Tongue (tissue), 2 donors: ENCODE data around the gene SYVN1. TPM values are rescaled to one million over a fixed set of nuclear protein-coding genes. Genes with fewer than 3 reads are reported as not detected.
A peak's percentile ranks its signal among the peaks of the same experiment; 100 is the strongest.
"Not testable (repeated sequence)": the region's sequence is repeated elsewhere in the genome, so short reads cannot be mapped to it uniquely, and the experiment has no call there.

Experiments
- DNase-seq: peaks from one replicate; pipeline ENCODE4 v3.0.0-alpha.2; 2015
- total RNA-seq: library from RNA; depleted of rRNA; stranded (reverse); fragments of >200 nt; gene quantifications from one replicate; pipeline ENCODE4 v1.2.3, GENCODE V29; 2014

Gene SYVN1
- total RNA-seq, 1 donor from 2014 or later: 16.4 TPM

- DNase-seq: no peak
These were observed 17.1 kb upstream of the SYVN1 start for GRCh38 chr11:65151331-65151899.

- peak; percentile 84 for DNase-seq
These were observed 16.4 kb upstream of the SYVN1 start for GRCh38 chr11:65150509-65151299.

- not testable (repeated sequence) for DNase-seq
These were observed 15.8 kb upstream of the SYVN1 start for GRCh38 chr11:65150131-65150508.

GRCh38 chr11:65148657-65149056, 14.3 kb upstream of the SYVN1 start:
- no peak for DNase-seq

GRCh38 chr11:65147352-65148075, 13.2 kb upstream of the SYVN1 start:
- DNase-seq: no peak

- DNase-seq: no peak
These were observed 7.7 kb upstream of the SYVN1 start for GRCh38 chr11:65141896-65142494.

- DNase-seq: no peak
These were observed 2.3 kb upstream of the SYVN1 start for GRCh38 chr11:65136515-65137096.

- no peak for DNase-seq
These were observed 1.4 kb upstream of the SYVN1 start for GRCh38 chr11:65135633-65136145.

- DNase-seq: peak; percentile 98
These were observed 773 bp upstream of the SYVN1 start for GRCh38 chr11:65134952-65135632.

- peak; percentile 62 for DNase-seq
These were observed 595 bp downstream of the SYVN1 start for GRCh38 chr11:65133724-65134123.

- no peak for DNase-seq
These were observed 1.2 kb downstream of the SYVN1 start for GRCh38 chr11:65132988-65133700.

- DNase-seq: no peak
These were observed 1.9 kb downstream of the SYVN1 start for GRCh38 chr11:65132238-65132987.

- no peak for DNase-seq
These were observed 2.5 kb downstream of the SYVN1 start for GRCh38 chr11:65131895-65132237.

GRCh38 chr11:65131417-65131776, 2.9 kb downstream of the SYVN1 start:
- no peak for DNase-seq

GRCh38 chr11:65130631-65131416, 3.5 kb downstream of the SYVN1 start:
- DNase-seq: no peak

- DNase-seq: no peak
These were observed 4.5 kb downstream of the SYVN1 start for GRCh38 chr11:65129649-65130441.

GRCh38 chr11:65128182-65129145, 5.9 kb downstream of the SYVN1 start:
- no peak for DNase-seq
